GM12892 (cell line): Measurements from ENCODE around the gene ESPNL.

ENCODE experiments used
- POLR2A ChIP-seq: IDR thresholded peaks from 2 replicates; pipeline ENCODE4 v1.6.1; 2011; ENCODE audit warnings: low read depth, low read length, control low read depth
- TAF1 ChIP-seq: IDR thresholded peaks from 2 replicates; pipeline ENCODE4 v1.6.1; 2011; ENCODE audit warnings: low read depth, mild to moderate bottlenecking, control low read depth, low read length, borderline replicate concordance

GRCh38 chr2:238134393-238134785, 34.2 kb downstream of the ESPNL start:
- TF ChIP-seq TAF1 (no peak), POLR2A (no peak)
